ENCODE data around the gene ITGB4. TPM values are rescaled to one million over a fixed set of nuclear protein-coding genes. Genes with fewer than 3 reads are reported as not detected.

The ITGB4 gene
- total and polyA plus RNA-seq, 9 of the 15 experiments (the other 6 are each of a cell fraction or from before 2014, with no cell fraction given), result 0.05 to 2.8 (median 0.76) TPM; not detected in 3

- TF ChIP-seq, protein P1, sequence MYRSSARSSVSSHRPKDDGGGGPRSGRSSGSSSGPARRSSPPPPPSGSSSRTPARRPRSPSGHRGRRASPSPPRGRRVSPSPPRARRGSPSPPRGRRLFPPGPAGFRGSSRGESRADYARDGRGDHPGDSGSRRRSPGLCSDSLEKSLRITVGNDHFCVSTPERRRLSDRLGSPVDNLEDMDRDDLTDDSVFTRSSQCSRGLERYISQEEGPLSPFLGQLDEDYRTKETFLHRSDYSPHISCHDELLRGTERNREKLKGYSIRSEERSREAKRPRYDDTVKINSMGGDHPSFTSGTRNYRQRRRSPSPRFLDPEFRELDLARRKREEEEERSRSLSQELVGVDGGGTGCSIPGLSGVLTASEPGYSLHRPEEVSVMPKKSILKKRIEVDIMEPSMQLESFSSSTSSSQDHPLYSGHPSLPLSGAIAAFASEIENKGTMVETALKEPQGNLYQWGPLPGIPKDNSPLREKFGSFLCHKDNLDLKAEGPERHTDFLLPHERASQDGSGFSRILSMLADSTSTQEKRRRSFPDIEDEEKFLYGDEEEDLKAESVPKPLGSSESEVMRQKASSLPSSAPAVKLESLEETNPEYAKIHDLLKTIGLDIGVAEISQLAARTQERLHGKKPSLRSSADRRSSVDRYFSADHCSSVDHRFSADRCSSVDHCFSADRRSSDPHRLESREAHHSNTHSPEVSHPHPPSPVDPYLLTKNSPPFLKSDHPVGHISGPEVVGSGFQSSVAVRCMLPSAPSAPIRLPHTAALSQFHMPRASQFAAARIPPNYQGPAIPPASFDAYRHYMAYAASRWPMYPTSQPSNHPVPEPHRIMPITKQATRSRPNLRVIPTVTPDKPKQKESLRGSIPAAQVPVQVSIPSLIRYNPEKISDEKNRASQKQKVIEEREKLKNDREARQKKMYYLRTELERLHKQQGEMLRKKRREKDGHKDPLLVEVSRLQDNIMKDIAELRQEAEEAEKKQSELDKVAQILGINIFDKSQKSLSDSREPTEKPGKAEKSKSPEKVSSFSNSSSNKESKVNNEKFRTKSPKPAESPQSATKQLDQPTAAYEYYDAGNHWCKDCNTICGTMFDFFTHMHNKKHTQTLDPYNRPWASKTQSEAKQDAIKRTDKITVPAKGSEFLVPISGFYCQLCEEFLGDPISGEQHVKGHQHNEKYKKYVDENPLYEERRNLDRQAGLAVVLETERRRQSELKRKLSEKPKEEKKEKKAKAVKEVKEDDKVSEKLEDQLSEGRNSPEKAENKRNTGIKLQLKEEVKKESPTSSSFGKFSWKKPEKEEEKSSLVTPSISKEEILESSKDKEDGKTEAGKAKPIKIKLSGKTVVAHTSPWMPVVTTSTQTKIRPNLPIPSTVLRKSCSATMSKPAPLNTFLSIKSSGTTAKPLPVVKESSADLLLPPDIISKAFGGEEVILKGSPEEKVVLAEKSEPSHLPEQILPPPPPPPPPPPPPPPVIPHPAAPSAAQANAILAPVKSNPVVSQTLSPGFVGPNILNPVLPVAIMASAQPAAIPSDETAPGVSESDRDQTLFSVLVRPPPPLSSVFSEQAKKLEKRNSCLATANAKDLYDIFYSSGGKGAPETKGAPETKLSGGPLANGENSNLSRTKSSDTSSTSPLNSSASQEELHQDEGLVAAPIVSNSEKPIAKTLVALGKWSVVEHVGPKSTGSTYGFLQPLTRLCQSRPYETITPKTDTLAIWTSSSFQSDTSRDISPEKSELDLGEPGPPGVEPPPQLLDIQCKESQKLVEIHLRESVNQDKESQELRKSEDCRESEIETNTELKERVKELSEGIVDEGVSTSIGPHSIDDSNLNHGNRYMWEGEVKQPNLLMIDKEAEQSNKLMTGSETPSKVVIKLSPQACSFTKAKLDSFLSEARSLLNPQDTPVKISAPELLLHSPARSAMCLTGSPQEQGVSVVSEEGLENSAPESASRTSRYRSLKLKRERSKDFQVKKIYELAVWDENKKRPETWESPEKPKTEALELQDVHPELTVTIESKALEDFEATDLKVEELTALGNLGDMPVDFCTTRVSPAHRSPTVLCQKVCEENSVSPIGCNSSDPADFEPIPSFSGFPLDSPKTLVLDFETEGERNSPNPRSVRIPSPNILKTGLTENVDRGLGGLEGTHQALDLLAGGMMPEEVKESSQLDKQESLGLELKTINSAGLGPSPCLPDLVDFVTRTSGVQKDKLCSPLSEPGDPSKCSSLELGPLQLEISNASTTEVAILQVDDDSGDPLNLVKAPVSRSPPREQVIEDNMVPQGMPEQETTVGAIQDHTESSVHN (IDR thresholded peaks at IDR 0.05; ENCODE audit: borderline replicate concordance in 1 of 2, low read depth in 1 of 2), result no peak
- TF ChIP-seq SMC3 (conservative IDR thresholded peaks at IDR 0.05; ENCODE audit: insufficient read depth, low read depth, low read length) (0 out of 2 replicates have a peak, but pooled peaks have one; percentile 5), THRB (CRISPR knock-in tag; conservative IDR thresholded peaks at IDR 0.05) (0 out of 2 replicates have a peak, but pooled peaks have one; percentile 5), ZNF639 (CRISPR knock-in tag; conservative IDR thresholded peaks at IDR 0.05 in 1 of 2, IDR thresholded peaks at IDR 0.05 in 1 of 2) (no peak; a peak in 1 of 4 replicates), ZNF583 (CRISPR knock-in tag; IDR thresholded peaks at IDR 0.05) (peak; percentile 47; the same call in 1 of the 2 replicates), SREBF2 (CRISPR knock-in tag; IDR thresholded peaks at IDR 0.05) (no peak), MEF2A (IDR thresholded peaks at IDR 0.05; ENCODE audit: control insufficient read depth, low read depth, low read length) (0 out of 2 replicates have a peak, but pooled peaks have one; percentile 39), RBBP5 (IDR thresholded peaks at IDR 0.05; ENCODE audit: borderline replicate concordance, insufficient read depth, low read length, poor library complexity, severe bottlenecking) (no peak), PKNOX1 (IDR thresholded peaks at IDR 0.05) (no peak), CEBPG (CRISPR knock-in tag; IDR thresholded peaks at IDR 0.05) (no peak), CEBPG (tag; conservative IDR thresholded peaks at IDR 0.05 in 1 of 2, IDR thresholded peaks at IDR 0.05 in 1 of 2) (no peak), JUND (IDR thresholded peaks at IDR 0.05; ENCODE audit: borderline replicate concordance, low read depth, low read length) (no peak), JUND (tag; IDR thresholded peaks at IDR 0.05; ENCODE audit: borderline replicate concordance, low read depth, low read length) (no peak), HIVEP1 (CRISPR knock-in tag; IDR thresholded peaks at IDR 0.05) (no peak), MAFK (IDR thresholded peaks at IDR 0.05; ENCODE audit: low read length) (no peak), ZBED1 (IDR thresholded peaks at IDR 0.05) (no peak)
These were observed 57.6 kb downstream of the ITGB4 start (continued) for GRCh38 chr17:75778861-75779249.

Measured in K562 (cell line).